ENCODE data around the gene DNAJA2. TPM values are rescaled to one million over a fixed set of nuclear protein-coding genes. Genes with fewer than 3 reads are reported as not detected.

The DNAJA2 gene
- total RNA-seq, 2 experiments from 2014 or later = 43.3 to 61.6 TPM

GRCh38 chr16:46908540-46909372, 64.7 kb downstream of the DNAJA2 start:
- H2AFZ ChIP-seq (ENCODE audit: low read length) = no peak overlapping the region
- peak; percentile 85 for TF ChIP-seq CTCF (conservative IDR thresholded peaks at IDR 0.05; ENCODE audit: low read length)
- TF ChIP-seq EZH2phosphoT487 (IDR thresholded peaks at IDR 0.05; ENCODE audit: borderline replicate concordance, low read depth, low read length) = no peak
- intact Hi-C loops (cut with micrococcal nuclease; ENCODE audit: unreplicated experiment) = loop anchor here (1.0 to 5.0 kb wide), 4 partner anchors 24 to 235 kb away; partner anchors contain the start of genes GPT2, ORC6 and VPS35
- no peaks in the 10 kb centered on the region for H3K79me2 ChIP-seq (ENCODE audit: insufficient read depth, low read depth, low read length)
- BruUV-seq (replicated peaks) = no TSS peak
- H3K4me1 ChIP-seq (ENCODE audit: insufficient read depth, low read length, poor library complexity, severe bottlenecking) = peaks cover 8% of the 10 kb centered on the region
- ChIA-PET CTCF (ENCODE audit: unreplicated experiment) (interaction anchor here (0.6 to 1.1 kb wide), 3 partner anchors 23 to 839 kb away, joined by 3 to 4 read pairs (median 3); no protein-coding TSS in a partner anchor), POLR2A (interaction anchor here (0.8 to 1.1 kb wide), 3 partner anchors 17 to 23 kb away, joined by 3 to 4 read pairs (median 3); no protein-coding TSS in a partner anchor)
- no peak overlapping the region for H3K4me2 ChIP-seq (ENCODE audit: low read length)
- no peak overlapping the region for H3K4me3 ChIP-seq (ENCODE audit: low read depth, low read length, poor library complexity, severe bottlenecking)
- H3K9me2 ChIP-seq (ENCODE audit: insufficient read depth, low read length) = no peaks in the 10 kb centered on the region
- no peaks in the 10 kb centered on the region for H4K20me1 ChIP-seq (ENCODE audit: insufficient read depth, low read length)
- peak; percentile 79 for DNase-seq (ENCODE audit: low spot score)
- no peaks in the 10 kb centered on the region for H3K9me3 ChIP-seq (ENCODE audit: low read length)
- no peak overlapping the region for H3K27ac ChIP-seq (ENCODE audit: low read depth, low read length, poor library complexity, severe bottlenecking)
- peaks cover 51% of the 10 kb centered on the region for H3K36me3 ChIP-seq (ENCODE audit: insufficient read depth, low read length)

GRCh38 chr16:46907061-46907774, 66.3 kb downstream of the DNAJA2 start:
- H3K79me2 ChIP-seq (ENCODE audit: insufficient read depth, low read depth, low read length) = no peaks in the 10 kb centered on the region

More at GRCh38 chr16:46907061-46907774, 66.3 kb downstream of the DNAJA2 start:
- intact Hi-C loops (cut with micrococcal nuclease; ENCODE audit: unreplicated experiment) = loop anchor here (5.0 kb wide), 1 partner anchor 220 kb away; the partner anchor contains the start of genes ORC6 and VPS35
- H4K20me1 ChIP-seq (ENCODE audit: insufficient read depth, low read length) = no peaks in the 10 kb centered on the region
- TF ChIP-seq EZH2phosphoT487 (IDR thresholded peaks at IDR 0.05; ENCODE audit: borderline replicate concordance, low read depth, low read length) = no peak
- no peak for TF ChIP-seq CTCF (conservative IDR thresholded peaks at IDR 0.05; ENCODE audit: low read length)
- CTCF ChIA-PET (ENCODE audit: unreplicated experiment) = no interaction called here
- H3K9me2 ChIP-seq (ENCODE audit: insufficient read depth, low read length) = no peaks in the 10 kb centered on the region
- no peak overlapping the region for H3K4me3 ChIP-seq (ENCODE audit: low read depth, low read length, poor library complexity, severe bottlenecking)
- no peak for DNase-seq (ENCODE audit: low spot score)
- H3K4me2 ChIP-seq (ENCODE audit: low read length) = no peak overlapping the region
- H3K4me1 ChIP-seq (ENCODE audit: insufficient read depth, low read length, poor library complexity, severe bottlenecking) = peaks cover 8% of the 10 kb centered on the region
- no peak overlapping the region for H3K27ac ChIP-seq (ENCODE audit: low read depth, low read length, poor library complexity, severe bottlenecking)
- BruUV-seq (replicated peaks) = no TSS peak
- no peak overlapping the region for H2AFZ ChIP-seq (ENCODE audit: low read length)
- no peaks in the 10 kb centered on the region for H3K9me3 ChIP-seq (ENCODE audit: low read length)
- peaks cover 43% of the 10 kb centered on the region for H3K36me3 ChIP-seq (ENCODE audit: insufficient read depth, low read length)
- POLR2A ChIA-PET = no interaction called here
